Mesendoderm (in vitro differentiated cells): Measurements from ENCODE around the gene GSTA4.
"Not testable (repeated sequence)": the region's sequence is repeated elsewhere in the genome, so short reads cannot be mapped to it uniquely, and the experiment has no call there.

ENCODE experiments used
- DNase-seq: peaks from one replicate; pipeline ENCODE4 v3.0.0; 2013
- H2AK5ac ChIP-seq: 2 replicates; pipeline ENCODE4 v1.6.1; 2013; ENCODE audit warnings: low read length, inconsistent platforms
- H2BK120ac ChIP-seq: 2 replicates; pipeline ENCODE4 v1.6.1; 2013; ENCODE audit warnings: low read depth, mild to moderate bottlenecking, low read length, moderate library complexity, mixed read lengths
- H2BK15ac ChIP-seq: replicated peaks from 2 replicates; pipeline ENCODE4 v1.6.1; 2013; ENCODE audit warnings: low read depth, mild to moderate bottlenecking, moderate library complexity
- H2BK5ac ChIP-seq: 2 replicates; pipeline ENCODE4 v1.6.1; 2013; ENCODE audit warnings: low read length, inconsistent platforms
- H3K18ac ChIP-seq: 2 replicates; pipeline ENCODE4 v1.6.1; 2013; ENCODE audit warnings: mild to moderate bottlenecking, low read length, mixed read lengths
- H3K23ac ChIP-seq: one replicate; pipeline ENCODE4 v1.6.1; 2013; ENCODE audit warnings: low read length
- H3K27ac ChIP-seq: 2 replicates; pipeline ENCODE4 v1.5.1; 2013; ENCODE audit warnings: low read depth, mild to moderate bottlenecking, inconsistent platforms, low read length, moderate library complexity
- H3K27me3 ChIP-seq: 2 replicates; pipeline ENCODE4 v1.6.1; 2013; ENCODE audit warnings: low read length, control low read depth, mild to moderate bottlenecking, inconsistent platforms; ENCODE audit not compliant: insufficient read depth, poor library complexity
- H3K36me3 ChIP-seq: 2 replicates; pipeline ENCODE4 v1.6.1; 2013; ENCODE audit warnings: low read length, inconsistent platforms; ENCODE audit not compliant: control insufficient read depth, insufficient read depth
- H3K4ac ChIP-seq: one replicate; pipeline ENCODE4 v1.6.1; 2013; ENCODE audit warnings: low read depth, mild to moderate bottlenecking, low read length, moderate library complexity
- H3K4me1 ChIP-seq: 2 replicates; pipeline ENCODE4 v1.6.1; 2013; ENCODE audit warnings: low read depth, low read length, inconsistent platforms; ENCODE audit not compliant: control insufficient read depth
- H3K4me2 ChIP-seq: 2 replicates; pipeline ENCODE4 v1.6.1; 2013; ENCODE audit warnings: low read length
- H3K4me3 ChIP-seq: 2 replicates; pipeline ENCODE4 v1.5.1; 2013; ENCODE audit warnings: mild to moderate bottlenecking, low read length
- H3K56ac ChIP-seq: one replicate; pipeline ENCODE4 v1.6.1; 2013; ENCODE audit warnings: low read length
- H3K79me1 ChIP-seq: 2 replicates; pipeline ENCODE4 v1.6.1; 2013; ENCODE audit warnings: low read length, inconsistent platforms
- H3K79me2 ChIP-seq: 2 replicates; pipeline ENCODE4 v1.6.1; 2013; ENCODE audit warnings: mild to moderate bottlenecking, low read length; ENCODE audit not compliant: control insufficient read depth, insufficient read depth
- H3K9ac ChIP-seq: 2 replicates; pipeline ENCODE4 v1.6.1; 2013; ENCODE audit warnings: low read length, inconsistent platforms
- H4K5ac ChIP-seq: one replicate; pipeline ENCODE4 v1.6.1; 2013; ENCODE audit warnings: low read length
- H4K8ac ChIP-seq: one replicate; pipeline ENCODE4 v1.6.1; 2013; ENCODE audit warnings: low read depth, mild to moderate bottlenecking, control low read depth, low read length, moderate library complexity
- WGBS: extraction: QIAGEN DNeasy Blood & Tissue Kit; methylation state at CpG from one replicate; pipeline ENCODE4 v1.1.7; 2013; ENCODE audit warnings: low lambda C conversion rate, missing lambda C conversion rate; ENCODE audit not compliant: insufficient coverage; ENCODE audit errors: extremely low coverage; 5-methylcytosine and 5-hydroxymethylcytosine counted together

Gene GSTA4

GRCh38 chr6:52969359-52969758 is 25.7 kb downstream of the GSTA4 start:
- H4K8ac ChIP-seq: no peak overlapping the region
- no peaks in the 10 kb centered on the region for H3K79me1 ChIP-seq
- no peak overlapping the region for H2BK120ac ChIP-seq
- no peak overlapping the region for H2BK15ac ChIP-seq
- H3K79me2 ChIP-seq: no peaks in the 10 kb centered on the region
- H3K27ac ChIP-seq: no peak overlapping the region
- no peak overlapping the region for H3K9ac ChIP-seq
- no peaks in the 10 kb centered on the region for H3K27me3 ChIP-seq
- H3K4me2 ChIP-seq: no peak overlapping the region
- H3K4me1 ChIP-seq: no peaks in the 10 kb centered on the region
- no peak overlapping the region for H3K4me3 ChIP-seq
- no CpG with 5 or more reads among the region's 2 CpGs for WGBS
- no peak for DNase-seq
- H2AK5ac ChIP-seq: no peak overlapping the region
- H2BK5ac ChIP-seq: no peak overlapping the region
- H3K23ac ChIP-seq: no peak overlapping the region
- no peaks in the 10 kb centered on the region for H3K36me3 ChIP-seq
- no peak overlapping the region for H3K4ac ChIP-seq
- no peak overlapping the region for H3K18ac ChIP-seq
- no peak overlapping the region for H4K5ac ChIP-seq
- no peak overlapping the region for H3K56ac ChIP-seq

- H3K4me3 ChIP-seq: no peak overlapping the region
- H2AK5ac ChIP-seq: no peak overlapping the region
- WGBS: no CpG with 5 or more reads among the region's 3 CpGs
- no peak overlapping the region for H4K8ac ChIP-seq
- H3K79me1 ChIP-seq: no peaks in the 10 kb centered on the region
- no peak overlapping the region for H3K9ac ChIP-seq
- H3K23ac ChIP-seq: no peak overlapping the region
- no peaks in the 10 kb centered on the region for H3K4me1 ChIP-seq
- H3K4me2 ChIP-seq: no peak overlapping the region
- DNase-seq: no peak
- H3K79me2 ChIP-seq: no peaks in the 10 kb centered on the region
- no peak overlapping the region for H3K4ac ChIP-seq
- no peak overlapping the region for H2BK120ac ChIP-seq
- no peak overlapping the region for H3K18ac ChIP-seq
- peak overlapping the region; percentile 8 for H3K56ac ChIP-seq
- H2BK5ac ChIP-seq: no peak overlapping the region
- no peak overlapping the region for H3K27ac ChIP-seq
- no peak overlapping the region for H2BK15ac ChIP-seq
- no peaks in the 10 kb centered on the region for H3K36me3 ChIP-seq
- H3K27me3 ChIP-seq: no peaks in the 10 kb centered on the region
- H4K5ac ChIP-seq: no peak overlapping the region
Measured at GRCh38 chr6:52966101-52966500, 29.0 kb downstream of the GSTA4 start.

- no CpG with 5 or more reads among the region's 4 CpGs for WGBS
- H3K4ac ChIP-seq: no peak overlapping the region
- H2BK120ac ChIP-seq: no peak overlapping the region
- H4K5ac ChIP-seq: no peak overlapping the region
- H3K27ac ChIP-seq: no peak overlapping the region
- H2BK15ac ChIP-seq: no peak overlapping the region
- H3K4me1 ChIP-seq: no peaks in the 10 kb centered on the region
- H3K56ac ChIP-seq: no peak overlapping the region
- no peaks in the 10 kb centered on the region for H3K79me1 ChIP-seq
- no peaks in the 10 kb centered on the region for H3K36me3 ChIP-seq
- no peak for DNase-seq
- H2BK5ac ChIP-seq: no peak overlapping the region
- no peaks in the 10 kb centered on the region for H3K27me3 ChIP-seq
- no peaks in the 10 kb centered on the region for H3K79me2 ChIP-seq
- no peak overlapping the region for H3K18ac ChIP-seq
- no peak overlapping the region for H4K8ac ChIP-seq
- no peak overlapping the region for H3K4me2 ChIP-seq
- no peak overlapping the region for H3K9ac ChIP-seq
- no peak overlapping the region for H3K23ac ChIP-seq
- no peak overlapping the region for H3K4me3 ChIP-seq
- no peak overlapping the region for H2AK5ac ChIP-seq
Measured at GRCh38 chr6:52965380-52965779, 29.7 kb downstream of the GSTA4 start.

GRCh38 chr6:52964318-52964717 is 30.8 kb downstream of the GSTA4 start:
- WGBS: no CpG with 5 or more reads among the region's 1 CpG
- H3K27me3 ChIP-seq: no peaks in the 10 kb centered on the region
- no peak overlapping the region for H3K18ac ChIP-seq
- no peaks in the 10 kb centered on the region for H3K79me2 ChIP-seq
- no peaks in the 10 kb centered on the region for H3K4me1 ChIP-seq
- H2BK120ac ChIP-seq: no peak overlapping the region
- H3K27ac ChIP-seq: no peak overlapping the region
- no peak overlapping the region for H2BK5ac ChIP-seq
- H4K8ac ChIP-seq: no peak overlapping the region
- H3K9ac ChIP-seq: no peak overlapping the region
- no peak for DNase-seq
- H3K56ac ChIP-seq: no peak overlapping the region
- no peak overlapping the region for H2BK15ac ChIP-seq
- no peak overlapping the region for H4K5ac ChIP-seq
- H3K4me3 ChIP-seq: no peak overlapping the region
- no peaks in the 10 kb centered on the region for H3K36me3 ChIP-seq
- no peak overlapping the region for H3K4me2 ChIP-seq
- no peak overlapping the region for H3K4ac ChIP-seq
- no peak overlapping the region for H2AK5ac ChIP-seq
- H3K79me1 ChIP-seq: no peaks in the 10 kb centered on the region
- no peak overlapping the region for H3K23ac ChIP-seq

GRCh38 chr6:52962701-52963100 is 32.4 kb downstream of the GSTA4 start:
- H3K4me3 ChIP-seq: no peak overlapping the region
- no peaks in the 10 kb centered on the region for H3K4me1 ChIP-seq
- H4K8ac ChIP-seq: no peak overlapping the region
- H3K56ac ChIP-seq: no peak overlapping the region
- H3K27me3 ChIP-seq: no peaks in the 10 kb centered on the region
- H3K36me3 ChIP-seq: no peaks in the 10 kb centered on the region
- H3K27ac ChIP-seq: no peak overlapping the region
- no peaks in the 10 kb centered on the region for H3K79me2 ChIP-seq
- no peak overlapping the region for H4K5ac ChIP-seq
- H3K79me1 ChIP-seq: no peaks in the 10 kb centered on the region
- no peak overlapping the region for H3K4me2 ChIP-seq
- no peak overlapping the region for H2BK15ac ChIP-seq
- H3K4ac ChIP-seq: no peak overlapping the region
- no CpG with 5 or more reads among the region's 6 CpGs for WGBS
- H2BK120ac ChIP-seq: no peak overlapping the region
- no peak overlapping the region for H3K9ac ChIP-seq
- H3K18ac ChIP-seq: no peak overlapping the region
- DNase-seq: no peak
- H2AK5ac ChIP-seq: no peak overlapping the region
- no peak overlapping the region for H3K23ac ChIP-seq
- no peak overlapping the region for H2BK5ac ChIP-seq

- H4K8ac ChIP-seq, H2BK15ac ChIP-seq, H3K4me2 ChIP-seq, H3K27me3 ChIP-seq, H3K79me2 ChIP-seq, H2BK5ac ChIP-seq, H2AK5ac ChIP-seq, H3K4ac ChIP-seq, H3K4me1 ChIP-seq, H3K4me3 ChIP-seq, H3K79me1 ChIP-seq, H3K9ac ChIP-seq, H3K36me3 ChIP-seq, H4K5ac ChIP-seq, H3K23ac ChIP-seq, H3K56ac ChIP-seq, H3K27ac ChIP-seq, H3K18ac ChIP-seq, H2BK120ac ChIP-seq: not testable (repeated sequence)
- no CpG with 5 or more reads among the region's 10 CpGs for WGBS
- DNase-seq: peak; percentile 64
Measured at GRCh38 chr6:52961022-52961421, 34.1 kb downstream of the GSTA4 start.
